Neuronal stem cell (in vitro differentiated cells): ENCODE measurements around the gene CADM3.

Experiments used
- DNase-seq: peaks from one replicate; pipeline ENCODE4 v3.0.0-alpha.2; 2013; ENCODE audit warnings: low spot score
- H2AFZ ChIP-seq: one replicate; pipeline ENCODE4 v1.6.1; 2013; ENCODE audit warnings: mild to moderate bottlenecking, low read length, inconsistent platforms
- H2AK5ac ChIP-seq: 2 replicates; pipeline ENCODE4 v1.6.1; 2013; ENCODE audit warnings: low read depth, mild to moderate bottlenecking, inconsistent platforms, low read length, moderate library complexity, mixed read lengths
- H2BK120ac ChIP-seq: 2 replicates; pipeline ENCODE4 v1.6.1; 2013; ENCODE audit warnings: low read depth, mild to moderate bottlenecking, inconsistent platforms, low read length, moderate library complexity, mixed read lengths
- H2BK12ac ChIP-seq: one replicate; pipeline ENCODE4 v1.6.1; 2013; ENCODE audit warnings: low read length, inconsistent platforms
- H2BK15ac ChIP-seq: 2 replicates; pipeline ENCODE4 v1.6.1; 2013; ENCODE audit warnings: mild to moderate bottlenecking, low read length, inconsistent platforms, mixed read lengths
- H2BK5ac ChIP-seq: one replicate; pipeline ENCODE4 v1.6.1; 2013; ENCODE audit warnings: inconsistent platforms, mild to moderate bottlenecking, low read length, moderate library complexity
- H3K14ac ChIP-seq: one replicate; pipeline ENCODE4 v1.6.1; 2013; ENCODE audit warnings: low read length, inconsistent platforms
- H3K18ac ChIP-seq: 2 replicates; pipeline ENCODE4 v1.6.1; 2013; ENCODE audit warnings: low read length, inconsistent platforms
- H3K23ac ChIP-seq: 2 replicates; pipeline ENCODE4 v1.6.1; 2013; ENCODE audit warnings: low read depth, mild to moderate bottlenecking, mixed read lengths, low read length, inconsistent platforms; ENCODE audit not compliant: poor library complexity
- H3K27ac ChIP-seq: replicated peaks from 3 replicates; pipeline ENCODE4 v1.5.1; 2013; ENCODE audit warnings: low read length, inconsistent platforms
- H3K27me3 ChIP-seq, 3 experiments: 2 replicates each; pipeline ENCODE4 v1.6.1; 2013; ENCODE audit warnings: low read length in 3 of 3, mild to moderate bottlenecking in 2 of 3, inconsistent platforms in 1 of 3, low read depth in 1 of 3, mixed read lengths in 1 of 3, moderate library complexity in 1 of 3; ENCODE audit not compliant: control insufficient read depth in 3 of 3, insufficient read depth in 3 of 3
- H3K36me3 ChIP-seq, 2 donors: replicated peaks in 1 of 2; 2 replicates each; pipeline ENCODE4 v1.6.1; 2013; ENCODE audit warnings: low read length in 2 of 2; ENCODE audit not compliant: control insufficient read depth in 2 of 2, insufficient read depth in 2 of 2
- H3K4ac ChIP-seq: 2 replicates; pipeline ENCODE4 v1.6.1; 2013; ENCODE audit warnings: inconsistent platforms, mild to moderate bottlenecking, low read length, moderate library complexity
- H3K4me1 ChIP-seq, 2 donors: 1 replicate in 1 of 2; 2 replicates in 1 of 2; pipeline ENCODE4 v1.6.1; 2013; ENCODE audit warnings: low read length in 2 of 2, low read depth in 1 of 2; ENCODE audit not compliant: control insufficient read depth in 2 of 2, insufficient read depth in 1 of 2
- H3K4me2 ChIP-seq: one replicate; pipeline ENCODE4 v1.6.1; 2013; ENCODE audit warnings: mild to moderate bottlenecking, low read length, inconsistent platforms; ENCODE audit not compliant: insufficient read depth, poor library complexity, severe bottlenecking
- H3K4me3 ChIP-seq, 2 donors: 2 replicates each; pipeline ENCODE4 v1.5.1; 2013; ENCODE audit warnings: low read length in 2 of 2, mild to moderate bottlenecking in 2 of 2, inconsistent platforms in 1 of 2, moderate library complexity in 1 of 2
- H3K79me1 ChIP-seq: one replicate; pipeline ENCODE4 v1.6.1; 2013; ENCODE audit warnings: low read depth, mild to moderate bottlenecking, inconsistent platforms, low read length, moderate library complexity
- H3K9ac ChIP-seq: one replicate; pipeline ENCODE4 v1.6.1; 2013; ENCODE audit warnings: mild to moderate bottlenecking, low read depth, low read length, inconsistent platforms; ENCODE audit not compliant: poor library complexity
- H3K9me3 ChIP-seq, 2 donors: replicated peaks in 1 of 2; 2 replicates each; pipeline versions ENCODE3 to v1.6.1; 2013; ENCODE audit warnings: low read length in 2 of 2, mild to moderate bottlenecking in 2 of 2, inconsistent platforms in 1 of 2, low read depth in 1 of 2, mixed read lengths in 1 of 2, moderate library complexity in 1 of 2; ENCODE audit not compliant: control insufficient read depth in 2 of 2, insufficient read depth in 1 of 2
- H4K8ac ChIP-seq: one replicate; pipeline ENCODE4 v1.6.1; 2013; ENCODE audit warnings: low read depth, mild to moderate bottlenecking, inconsistent platforms, low read length, moderate library complexity
- H4K91ac ChIP-seq: one replicate; pipeline ENCODE4 v1.6.1; 2013; ENCODE audit warnings: low read length, low read depth, mild to moderate bottlenecking, inconsistent platforms; ENCODE audit not compliant: poor library complexity
- whole genome bisulfite sequencing, 2 donors: extraction: QIAGEN DNeasy Blood & Tissue Kit; methylation state at CpG; one replicate each; pipeline ENCODE4 v1.1.7; 2013; ENCODE audit warnings: missing lambda C conversion rate in 2 of 2, mixed read lengths in 1 of 2; ENCODE audit not compliant: insufficient read length in 2 of 2, insufficient replicate concordance in 1 of 2; ENCODE audit errors: extremely low coverage in 2 of 2; 5-methylcytosine and 5-hydroxymethylcytosine counted together

The CADM3 gene

DNA sequence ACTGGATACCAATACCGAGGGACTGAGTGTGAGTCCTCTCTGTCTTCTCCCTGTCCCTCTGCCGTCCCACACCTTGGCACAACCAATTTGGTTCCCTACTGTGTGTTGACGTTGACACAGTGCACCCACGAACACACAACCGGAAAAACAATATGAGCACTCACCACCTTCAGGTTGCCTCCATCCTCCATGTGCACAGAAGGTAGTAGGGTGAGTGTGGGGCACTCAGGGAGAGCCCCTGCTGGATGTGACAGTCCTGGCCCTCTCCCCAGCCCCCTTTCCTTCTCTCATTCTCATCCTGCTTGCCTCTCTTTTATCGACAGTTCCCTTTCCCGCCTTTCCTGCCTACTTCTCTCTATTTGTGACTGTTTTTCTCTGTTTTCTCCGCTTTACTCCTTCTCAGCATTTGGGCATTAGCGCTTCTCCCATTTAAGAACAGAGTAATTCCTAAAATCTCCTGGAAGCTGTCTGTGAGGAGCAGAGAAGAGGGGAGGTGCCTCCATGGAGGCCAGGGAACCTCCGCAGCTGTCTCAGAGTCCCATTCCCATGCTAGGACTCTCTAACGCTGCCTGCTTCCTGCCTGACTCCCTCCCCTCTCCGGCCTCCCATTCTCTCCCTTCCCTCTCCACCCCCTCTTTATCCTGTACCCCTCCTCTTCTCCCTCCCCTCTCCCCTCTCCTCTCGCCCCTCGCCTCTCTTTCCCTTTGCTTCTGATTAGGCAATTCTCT, 16.4 kb downstream of the CADM3 start:
- Histone ChIP-seq H3K23ac (no peak overlapping the region), H3K4me3 (peak overlapping the region; percentile 58 to 76), H3K79me1 (no peaks in the 10 kb centered on the region), H2AK5ac (no peak overlapping the region), H3K4ac (no peak overlapping the region), H3K36me3 (no peaks in the 10 kb centered on the region), H3K4me2 (peak overlapping the region; percentile 76), H3K4me1 (peaks cover 2 to 15% of the 10 kb centered on the region in 2 donors), H3K9ac (peak overlapping the region; percentile 79), H3K18ac (peak overlapping the region; percentile 41), H2BK15ac (no peak overlapping the region), H3K14ac (no peak overlapping the region), H4K8ac (no peak overlapping the region), H2BK12ac (no peak overlapping the region), H2BK5ac (no peak overlapping the region), H3K9me3 (no peaks in the 10 kb centered on the region), H4K91ac (no peak overlapping the region), H3K27ac (peak overlapping the region; percentile 21), H2BK120ac (no peak overlapping the region), H2AFZ (peak overlapping the region; percentile 82), H3K27me3 (no peaks in the 10 kb centered on the region)
- DNase-seq: no peak
- WGBS, 2 donors: no CpG with 5 or more reads among the region's 14 CpGs

DNA sequence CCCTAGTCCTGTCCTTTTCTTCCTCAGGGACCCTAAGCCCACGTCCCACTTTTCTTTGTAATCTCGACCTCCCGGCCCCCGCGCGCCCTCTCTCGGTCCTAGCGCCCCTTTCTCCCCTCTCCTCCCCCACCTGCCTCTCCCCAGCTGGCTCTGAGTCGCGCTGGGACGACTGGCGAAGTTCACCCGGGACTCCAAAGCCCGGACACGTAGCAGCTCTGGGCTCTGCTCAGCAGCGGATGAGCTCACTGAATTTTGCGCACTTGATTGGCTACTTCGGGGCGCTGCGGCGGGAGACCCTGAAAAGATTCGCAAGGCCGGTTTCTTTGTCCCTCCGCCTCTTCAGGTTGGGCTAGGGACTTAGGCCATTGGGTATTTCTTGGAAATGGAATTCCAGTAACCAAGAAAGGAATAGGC, 17.0 kb downstream of the CADM3 start:
- Histone ChIP-seq H2AFZ (peak overlapping the region; percentile 82), H3K4me3 (peak overlapping the region; percentile 58 to 76), H3K79me1 (no peaks in the 10 kb centered on the region), H3K9me3 (no peaks in the 10 kb centered on the region), H2BK120ac (no peak overlapping the region), H3K23ac (no peak overlapping the region), H2BK5ac (no peak overlapping the region), H3K4me2 (peak overlapping the region; percentile 76), H3K36me3 (no peaks in the 10 kb centered on the region), H4K91ac (no peak overlapping the region), H3K18ac (no peak overlapping the region), H3K14ac (no peak overlapping the region), H3K27ac (peak overlapping the region; percentile 47), H3K4me1 (peaks cover 2 to 15% of the 10 kb centered on the region in 2 donors), H3K9ac (no peak overlapping the region), H3K4ac (no peak overlapping the region), H2BK12ac (no peak overlapping the region), H4K8ac (no peak overlapping the region), H2BK15ac (no peak overlapping the region), H3K27me3 (no peaks in the 10 kb centered on the region), H2AK5ac (no peak overlapping the region)
- peak; percentile 85 for DNase-seq
- WGBS, 2 donors: no CpG with 5 or more reads among the region's 24 CpGs

DNA sequence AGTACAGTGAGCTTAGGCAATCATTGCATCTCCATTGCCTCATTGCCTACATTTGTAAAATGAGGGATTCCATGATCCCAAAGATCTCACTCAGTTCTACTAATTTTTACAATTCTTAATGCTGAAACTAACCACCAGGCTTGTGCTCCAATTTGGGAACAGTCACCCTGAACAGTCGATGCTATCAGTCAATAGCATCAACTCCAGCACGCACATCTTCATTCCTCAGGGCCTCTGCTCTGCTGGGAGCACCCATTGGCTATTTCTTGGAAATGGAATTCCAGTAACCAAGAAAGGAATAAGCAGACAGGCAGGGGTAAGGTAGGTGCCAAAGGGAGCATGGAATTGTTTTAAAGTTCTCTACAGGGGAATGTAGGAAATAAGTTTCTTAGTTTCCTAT, 19.0 kb downstream of the CADM3 start:
- H3K4ac ChIP-seq: no peak overlapping the region
- H3K4me2 ChIP-seq: no peak overlapping the region
- H3K9me3 ChIP-seq: no peaks in the 10 kb centered on the region
- no peak overlapping the region for H2AFZ ChIP-seq
- H2BK15ac ChIP-seq: no peak overlapping the region
- no peak overlapping the region for H3K27ac ChIP-seq
- H3K18ac ChIP-seq: no peak overlapping the region
- no peak overlapping the region for H4K8ac ChIP-seq
- no peaks in the 10 kb centered on the region for H3K36me3 ChIP-seq
- DNase-seq: no peak
- no peak overlapping the region for H3K23ac ChIP-seq
- no peaks in the 10 kb centered on the region for H3K27me3 ChIP-seq
- H2BK12ac ChIP-seq: no peak overlapping the region
- H3K79me1 ChIP-seq: no peaks in the 10 kb centered on the region
- H3K4me1 ChIP-seq: peaks cover 2 to 15% of the 10 kb centered on the region in 2 donors
- H2BK120ac ChIP-seq: no peak overlapping the region
- H3K9ac ChIP-seq: no peak overlapping the region
- no peak overlapping the region for H3K4me3 ChIP-seq
- no peak overlapping the region for H2AK5ac ChIP-seq
- no peak overlapping the region for H2BK5ac ChIP-seq
- no peak overlapping the region for H4K91ac ChIP-seq
- no peak overlapping the region for H3K14ac ChIP-seq
- WGBS, 2 donors: no CpG with 5 or more reads among the region's 2 CpGs

DNA sequence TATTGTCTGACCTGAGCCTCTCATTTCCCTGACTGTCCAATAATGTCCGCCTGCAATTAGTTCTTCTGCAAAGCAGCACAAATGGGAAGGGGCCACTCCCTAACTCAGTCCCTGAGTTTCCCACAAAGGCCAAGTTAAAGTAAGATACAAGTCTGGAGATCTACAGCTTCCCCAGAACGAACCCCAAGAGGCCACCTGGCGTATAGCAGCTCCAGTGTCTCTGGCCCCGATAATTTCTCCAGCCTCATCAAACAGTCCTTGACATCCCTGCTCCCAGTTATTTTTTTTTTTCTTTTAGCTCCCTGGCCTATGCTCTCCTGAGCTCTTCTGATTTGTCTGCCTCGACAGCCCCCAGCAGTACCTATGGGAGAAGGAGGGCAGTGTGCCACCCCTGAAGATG, 25.1 kb downstream of the CADM3 start:
- H4K8ac ChIP-seq: no peak overlapping the region
- H3K4ac ChIP-seq: no peak overlapping the region
- no peak overlapping the region for H3K4me3 ChIP-seq
- no peaks in the 10 kb centered on the region for H3K79me1 ChIP-seq
- no peak overlapping the region for H2BK5ac ChIP-seq
- no peak overlapping the region for H3K18ac ChIP-seq
- no peak overlapping the region for H3K4me2 ChIP-seq
- H3K27me3 ChIP-seq: no peaks in the 10 kb centered on the region
- H3K14ac ChIP-seq: no peak overlapping the region
- no peaks in the 10 kb centered on the region for H3K9me3 ChIP-seq
- H3K9ac ChIP-seq: no peak overlapping the region
- no peak overlapping the region for H2AK5ac ChIP-seq
- H3K27ac ChIP-seq: no peak overlapping the region
- H2BK15ac ChIP-seq: no peak overlapping the region
- no peaks in the 10 kb centered on the region for H3K4me1 ChIP-seq
- no peak overlapping the region for H4K91ac ChIP-seq
- no CpG with 5 or more reads among the region's 5 CpGs for WGBS, 2 donors
- no peak overlapping the region for H2BK120ac ChIP-seq
- no peak overlapping the region for H2AFZ ChIP-seq
- DNase-seq: no peak
- H2BK12ac ChIP-seq: no peak overlapping the region
- no peaks in the 10 kb centered on the region for H3K36me3 ChIP-seq
- H3K23ac ChIP-seq: no peak overlapping the region
